IPS-18c (cell line): ENCODE measurements around the gene SLC22A23.

Source experiments
- H3K4me3 ChIP-seq: 2 replicates; pipeline ENCODE4 v1.7.0; 2013; ENCODE audit warnings: low read depth, mild to moderate bottlenecking, low read length, moderate library complexity; ENCODE audit not compliant: insufficient read depth
- H3K9me3 ChIP-seq: one replicate; pipeline ENCODE4 v1.6.1; 2013; ENCODE audit warnings: mild to moderate bottlenecking, low read length, moderate library complexity; ENCODE audit not compliant: control insufficient read depth, insufficient read depth

SLC22A23 gene

DNA sequence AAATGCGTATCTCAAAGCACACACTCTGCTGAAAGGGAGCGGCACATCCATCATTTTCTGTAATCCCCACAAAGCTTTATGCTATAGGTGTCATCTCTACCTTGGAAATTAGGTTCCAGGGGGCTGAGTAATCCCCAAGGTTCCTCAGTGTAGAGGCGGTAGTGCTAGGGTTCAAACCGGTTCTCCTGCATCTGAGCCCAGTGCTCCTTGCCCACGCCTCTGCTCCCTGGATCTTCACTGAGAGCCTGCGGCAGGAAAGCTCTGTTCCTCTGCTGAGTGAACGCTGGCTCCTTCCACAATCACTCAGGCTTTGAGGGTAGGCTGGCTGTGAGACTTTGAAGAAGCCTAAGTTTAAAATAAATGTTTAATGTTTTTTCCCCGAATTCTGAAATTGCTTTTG, 24.9 kb downstream of the SLC22A23 start:
- no peak overlapping the region for H3K4me3 ChIP-seq
- H3K9me3 ChIP-seq = no peaks in the 10 kb centered on the region

DNA sequence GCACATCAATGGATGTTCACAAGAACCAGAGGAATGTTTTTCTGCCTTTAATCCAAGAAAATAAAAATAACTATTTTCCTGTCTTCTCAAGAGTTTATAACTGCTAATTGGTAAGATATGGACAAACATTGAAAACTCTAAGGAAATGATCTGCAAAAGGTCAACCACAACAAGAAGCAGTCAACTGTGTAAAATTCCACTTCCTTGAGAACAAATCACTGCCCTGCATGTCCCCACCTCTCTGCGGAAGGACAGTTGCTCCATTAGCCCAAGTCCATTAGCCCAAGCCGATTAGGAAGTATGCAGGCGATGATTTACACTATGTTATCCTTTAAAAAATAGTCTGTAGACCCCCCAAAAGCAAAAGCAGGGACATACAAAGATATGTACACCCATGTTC, 27.6 kb downstream of the SLC22A23 start:
- H3K4me3 ChIP-seq = no peak overlapping the region
- H3K9me3 ChIP-seq = no peaks in the 10 kb centered on the region

GRCh38 chr6:3428700-3429099, 28.1 kb downstream of the SLC22A23 start:
- no peaks in the 10 kb centered on the region for H3K9me3 ChIP-seq

GRCh38 chr6:3428247-3428646, 28.6 kb downstream of the SLC22A23 start:
- H3K4me3 ChIP-seq = no peak overlapping the region
- no peaks in the 10 kb centered on the region for H3K9me3 ChIP-seq

More at GRCh38 chr6:3428700-3429099, 28.1 kb downstream of the SLC22A23 start:
- H3K4me3 ChIP-seq = no peak overlapping the region

- H3K9me3 ChIP-seq = no peaks in the 10 kb centered on the region
These were observed 29.2 kb downstream of the SLC22A23 start for GRCh38 chr6:3427687-3428085.

GRCh38 chr6:3426927-3427686, 29.7 kb downstream of the SLC22A23 start:
- H3K4me3 ChIP-seq = no peak overlapping the region
- no peaks in the 10 kb centered on the region for H3K9me3 ChIP-seq

More at GRCh38 chr6:3427687-3428085, 29.2 kb downstream of the SLC22A23 start:
- no peak overlapping the region for H3K4me3 ChIP-seq

DNA sequence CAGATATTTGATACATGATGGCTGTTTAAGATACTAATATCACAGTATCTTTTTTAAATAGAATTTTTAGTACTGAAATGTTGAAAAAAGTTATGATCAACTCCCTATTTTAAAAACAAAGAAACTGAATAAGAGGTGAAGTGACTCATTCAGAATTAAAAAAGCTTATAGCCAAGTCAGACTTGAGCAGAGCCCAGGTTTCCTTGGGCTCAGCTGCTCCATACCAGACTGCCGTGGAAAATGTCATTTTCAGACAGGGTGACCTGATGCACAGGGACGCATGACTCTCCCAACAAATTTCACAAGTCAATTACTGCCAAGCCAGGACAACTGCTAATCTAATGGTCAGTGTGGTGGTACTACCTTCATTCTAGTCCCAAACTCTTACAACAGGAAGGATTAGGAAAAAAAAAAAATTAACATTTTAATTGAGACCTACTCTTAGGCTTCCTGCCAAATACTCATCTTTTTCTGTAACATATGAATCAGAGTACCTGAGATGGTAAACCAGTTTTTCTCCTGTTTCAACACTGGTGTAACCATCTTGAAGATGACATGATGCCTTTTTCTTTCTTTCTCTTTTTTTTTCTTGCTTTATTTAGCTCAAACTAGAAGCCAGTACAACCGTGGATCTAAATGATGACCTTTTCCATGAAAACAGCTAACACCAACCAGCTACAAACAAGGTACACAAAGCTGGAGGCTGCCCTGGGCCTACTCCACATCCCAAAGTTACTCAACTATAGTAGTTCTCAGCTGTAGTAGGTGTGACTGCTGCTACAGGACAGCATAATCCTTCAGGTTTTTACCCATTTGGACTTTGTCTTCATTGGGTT, 30.5 kb downstream of the SLC22A23 start:
- no peaks in the 10 kb centered on the region for H3K9me3 ChIP-seq
- no peak overlapping the region for H3K4me3 ChIP-seq

- no peak overlapping the region for H3K4me3 ChIP-seq
These were observed 31.3 kb downstream of the SLC22A23 start for GRCh38 chr6:3425574-3425973.

DNA sequence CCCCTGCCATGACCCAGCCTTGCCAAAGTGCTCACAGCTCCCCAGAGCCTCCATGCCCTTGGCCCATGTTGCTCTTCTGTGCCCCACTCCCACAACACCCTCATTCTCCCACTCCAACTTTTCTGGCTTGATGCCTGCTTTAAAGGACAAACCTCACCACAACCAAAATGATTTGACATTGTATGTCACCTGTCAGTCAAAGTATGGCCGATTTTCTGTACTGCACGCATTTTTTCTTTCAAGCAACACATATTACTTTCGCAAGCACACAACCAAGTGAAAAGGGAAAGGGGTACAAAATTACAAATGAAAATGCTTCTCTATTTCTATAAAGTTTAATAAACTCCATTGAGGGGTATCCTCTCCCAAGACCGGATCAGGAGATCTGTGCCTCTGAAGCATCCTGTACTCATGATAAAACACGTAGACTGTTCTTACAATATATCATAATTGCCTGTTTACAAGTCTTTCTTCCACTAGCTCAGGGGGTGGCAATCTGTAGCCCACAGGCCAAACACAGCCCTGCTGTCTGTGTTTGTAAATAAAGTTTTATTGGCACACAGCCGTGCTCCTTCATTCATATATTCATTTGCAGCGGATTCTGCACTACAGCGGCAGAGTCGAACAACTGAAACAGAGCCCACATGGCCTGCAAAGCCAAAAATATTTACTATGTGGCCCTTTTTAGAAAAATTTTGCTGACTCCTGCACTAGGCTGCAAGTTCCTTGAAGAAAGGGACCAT, 32.5 kb downstream of the SLC22A23 start:
- Histone ChIP-seq H3K9me3 (no peaks in the 10 kb centered on the region), H3K4me3 (no peak overlapping the region; the same call in 1 of the 2 replicates)

More at GRCh38 chr6:3425574-3425973, 31.3 kb downstream of the SLC22A23 start:
- no peaks in the 10 kb centered on the region for H3K9me3 ChIP-seq

- Histone ChIP-seq H3K9me3 (no peaks in the 10 kb centered on the region), H3K4me3 (no peak overlapping the region; the same call in 1 of the 2 replicates)
These were observed 33.2 kb downstream of the SLC22A23 start for GRCh38 chr6:3423439-3424184.

GRCh38 chr6:3422435-3423070, 34.3 kb downstream of the SLC22A23 start:
- H3K9me3 ChIP-seq = no peaks in the 10 kb centered on the region
- no peak overlapping the region for H3K4me3 ChIP-seq

DNA sequence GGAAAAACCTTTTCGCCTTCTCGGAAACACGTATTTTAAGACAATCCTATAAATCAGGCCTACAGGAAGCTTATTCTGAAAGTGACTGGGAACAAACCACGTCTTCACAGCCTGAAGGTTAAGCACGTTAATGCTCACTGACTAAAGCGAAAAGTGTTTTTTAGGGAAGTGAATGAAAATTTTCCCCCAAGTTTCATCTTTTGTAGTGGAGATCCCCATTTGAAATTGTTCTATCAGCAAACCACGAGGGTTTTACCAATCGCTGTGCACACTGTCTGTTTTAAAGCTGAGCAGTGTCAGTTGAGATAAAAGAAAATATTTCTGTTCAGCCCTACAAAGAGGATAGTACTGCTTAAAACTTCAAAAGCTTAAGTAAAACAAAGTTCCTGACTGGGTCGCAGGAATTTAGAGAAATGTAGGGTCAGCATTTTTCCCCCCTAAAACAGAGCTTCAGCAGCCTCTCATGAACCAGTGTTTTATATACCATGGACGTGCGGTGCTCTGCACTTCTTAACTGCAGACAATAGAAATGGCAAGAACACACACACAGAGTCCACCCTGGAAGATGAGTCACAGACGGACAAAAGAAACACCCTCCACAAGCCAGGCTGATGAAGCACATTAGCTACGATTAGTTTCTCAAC, 34.9 kb downstream of the SLC22A23 start:
- Histone ChIP-seq H3K9me3 (no peaks in the 10 kb centered on the region), H3K4me3 (no peak overlapping the region)

DNA sequence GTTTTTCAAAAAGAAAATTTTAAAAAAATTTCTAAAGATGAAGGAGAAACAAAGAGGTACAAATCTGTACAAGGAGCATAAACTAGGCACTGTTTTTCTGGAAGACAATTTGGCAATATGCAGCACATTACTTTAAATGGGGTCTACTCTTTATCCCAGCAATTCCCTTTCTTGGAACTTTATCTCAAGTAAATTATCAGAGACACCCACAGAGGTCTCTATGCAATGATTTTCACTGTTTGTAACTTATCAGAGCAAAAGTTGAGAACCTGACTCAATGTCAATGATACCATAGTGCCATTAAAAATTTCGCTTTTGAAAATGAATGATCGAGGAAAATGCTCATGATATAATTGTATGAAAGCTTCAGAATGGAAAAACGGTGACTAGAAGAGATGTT, 35.7 kb downstream of the SLC22A23 start:
- H3K9me3 ChIP-seq = no peaks in the 10 kb centered on the region
- no peak overlapping the region for H3K4me3 ChIP-seq

- Histone ChIP-seq H3K4me3 (no peak overlapping the region), H3K9me3 (no peaks in the 10 kb centered on the region)
These were observed 37.1 kb downstream of the SLC22A23 start for GRCh38 chr6:3419624-3420272.

DNA sequence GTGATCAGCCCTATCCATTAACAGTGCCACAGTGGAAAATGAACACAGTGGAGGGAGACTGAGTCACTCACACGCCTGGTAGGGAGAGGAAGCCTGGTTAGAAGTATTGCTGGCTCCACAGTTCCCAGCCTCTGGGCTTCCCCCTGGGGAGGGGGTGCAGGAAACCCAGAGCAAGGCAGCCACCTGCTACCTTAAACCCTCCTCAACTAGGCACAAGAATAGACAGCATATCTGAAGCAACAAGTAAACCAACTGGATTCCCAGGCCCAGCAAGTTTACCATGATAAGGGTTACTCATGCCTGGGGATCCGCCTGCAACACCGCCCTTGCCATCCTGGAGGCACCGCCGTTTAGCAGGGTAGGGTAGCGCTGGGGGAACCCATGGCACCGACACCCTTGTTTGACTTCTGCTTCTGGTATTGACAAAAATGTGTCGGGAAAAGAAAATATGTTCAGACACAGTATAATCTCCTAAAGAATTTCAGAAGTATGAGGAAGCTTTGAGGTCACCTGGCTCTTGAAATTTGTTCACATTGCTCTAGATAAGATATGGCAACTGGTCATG, 38.3 kb downstream of the SLC22A23 start:
- no peaks in the 10 kb centered on the region for H3K9me3 ChIP-seq
- H3K4me3 ChIP-seq = no peak overlapping the region
